COLO668 (cell line): ENCODE data around the gene ILDR1.
"Not testable (repeated sequence)": the region's sequence is repeated elsewhere in the genome, so short reads cannot be mapped to it uniquely, and the experiment has no call there.

Source experiments
- DNase-seq: peaks from one replicate; lab custom pipeline; 2025; ENCODE audit not compliant: unreplicated experiment; lab: John Stamatoyannopoulos, UW

Gene ILDR1

DNA sequence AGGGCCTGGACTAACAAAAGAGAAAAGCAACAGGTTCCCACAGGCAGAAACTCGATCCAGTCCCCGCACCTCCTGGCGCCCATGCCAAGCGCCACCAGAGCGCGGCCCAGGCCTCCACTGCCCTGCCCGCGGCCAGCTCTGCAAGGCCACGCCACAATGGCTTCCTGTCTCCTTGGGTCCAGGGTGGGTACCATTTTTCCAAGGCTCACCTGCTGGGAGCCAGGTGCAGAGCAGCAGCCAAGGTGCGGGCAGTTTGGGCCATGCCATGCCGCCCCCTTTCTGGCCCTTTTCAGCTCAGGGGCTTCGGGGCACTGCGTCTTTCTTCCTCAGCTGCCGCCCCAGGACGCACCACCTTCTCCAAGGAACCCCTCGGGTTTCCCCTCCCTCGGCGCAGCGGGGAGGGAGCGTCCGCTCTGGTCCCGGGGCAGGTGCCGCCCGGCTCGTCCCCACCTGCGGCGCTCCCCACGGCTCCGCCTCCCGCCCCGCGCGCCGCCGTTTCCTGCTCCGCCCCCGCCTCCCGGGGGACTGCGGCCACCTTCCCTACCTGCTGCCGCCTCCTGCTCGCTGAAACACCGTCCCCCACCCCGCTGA, at the start of gene ILDR1:
Gene ILDR1 (minus strand): TSS at position 437 of the 591 bp plus-strand sequence. CDS start 170 bp downstream, at position 267.
- DNase-seq, result peak; percentile 87

- DNase-seq, result no peak
These were observed 45.7 kb upstream of the ILDR1 start for GRCh38 chr3:122067588-122068240.

GRCh38 chr3:122067214-122067550, 45.1 kb upstream of the ILDR1 start:
- no peak for DNase-seq

DNA sequence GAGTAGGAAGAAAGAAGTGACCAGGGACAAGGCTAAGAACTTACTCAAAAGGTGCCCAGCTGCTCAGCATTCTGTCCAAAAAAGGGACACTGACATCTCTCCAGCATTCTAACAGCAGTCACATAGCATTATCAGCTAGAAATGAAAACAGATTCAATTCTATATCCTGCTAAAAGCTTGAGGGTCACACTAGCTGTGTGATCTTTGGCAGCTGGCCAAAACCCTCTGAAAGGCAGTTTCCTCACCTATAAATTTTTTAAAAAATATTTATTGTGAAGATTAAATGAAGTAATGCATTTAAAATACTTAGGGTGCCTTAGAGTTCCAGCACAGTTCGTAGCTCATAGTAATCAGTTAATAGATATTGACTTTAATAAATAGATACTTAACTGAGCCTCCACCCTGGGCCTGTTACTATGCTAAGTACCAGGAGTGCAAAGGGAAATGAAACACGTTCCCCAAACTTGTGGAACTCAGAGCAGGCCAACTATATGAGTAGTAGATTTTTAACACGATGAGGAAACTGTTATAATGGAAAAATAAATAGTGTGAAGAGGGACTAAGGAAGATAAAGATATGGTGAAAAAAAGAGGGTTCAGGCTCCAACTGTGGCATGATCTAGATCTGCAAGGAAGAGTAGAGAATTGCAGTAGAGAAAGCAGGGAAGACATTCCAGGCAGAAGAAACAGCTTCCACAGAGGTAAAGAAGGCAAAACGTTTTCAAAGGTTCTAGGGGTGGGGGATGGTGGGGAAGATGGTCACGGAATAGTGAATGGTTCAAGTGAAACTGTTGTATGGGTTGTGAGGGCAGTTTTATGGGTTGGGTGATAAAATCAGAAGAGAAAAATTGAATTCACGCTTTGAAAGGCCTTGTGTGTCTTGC, 44.5 kb upstream of the ILDR1 start:
- DNase-seq, result no peak

DNA sequence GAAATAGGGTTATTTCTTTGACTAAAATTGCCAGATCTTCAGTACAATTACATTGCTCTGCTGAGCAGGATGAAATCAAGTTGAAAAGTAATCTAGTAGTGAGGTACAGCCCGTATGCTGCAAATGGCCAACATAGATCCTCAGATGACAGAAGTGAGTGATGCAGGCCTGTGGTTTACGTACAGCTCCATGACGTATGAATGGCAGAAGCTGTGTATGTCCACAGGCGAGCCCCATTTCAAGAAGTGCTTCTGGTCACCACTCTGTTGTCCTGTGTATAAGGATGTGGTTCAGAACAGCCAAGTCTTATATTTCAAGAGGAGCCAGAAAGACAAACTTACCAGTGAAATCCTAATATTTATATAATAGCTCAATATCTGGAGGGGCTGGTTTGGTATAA, 42.3 kb upstream of the ILDR1 start:
- no peak for DNase-seq

GRCh38 chr3:122063908-122064307, 41.9 kb upstream of the ILDR1 start:
- no peak for DNase-seq

GRCh38 chr3:122060040-122060698, 38.1 kb upstream of the ILDR1 start:
- no peak for DNase-seq

DNA sequence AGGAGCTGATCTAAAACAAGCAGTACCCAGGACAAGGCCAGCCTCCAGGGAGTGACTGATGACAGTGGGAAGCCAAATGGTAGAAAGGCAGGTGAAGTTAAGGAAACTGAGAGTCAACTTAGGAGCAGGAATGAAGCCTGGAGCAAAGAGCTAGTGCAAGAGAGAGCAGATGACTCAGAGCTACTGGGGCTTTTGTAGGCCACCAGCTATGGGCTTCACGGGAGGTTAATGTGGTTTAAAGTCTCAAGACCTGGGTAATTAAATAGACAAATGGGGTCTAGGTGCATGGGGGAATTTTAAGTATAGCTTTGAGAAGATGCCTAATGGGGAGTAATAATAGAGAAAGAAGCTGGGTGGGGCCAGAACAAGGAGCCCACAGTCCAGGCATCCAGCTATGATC, 36.2 kb upstream of the ILDR1 start:
- no peak for DNase-seq

GRCh38 chr3:122057671-122058070, 35.6 kb upstream of the ILDR1 start:
- DNase-seq, result no peak

- no peak for DNase-seq
These were observed 33.2 kb upstream of the ILDR1 start, which contains the start of gene CD86 for GRCh38 chr3:122055215-122055614. TSS of gene CD86 (plus strand) at chr3:122055362. CDS start at chr3:122055490, 128 bp downstream.

DNA sequence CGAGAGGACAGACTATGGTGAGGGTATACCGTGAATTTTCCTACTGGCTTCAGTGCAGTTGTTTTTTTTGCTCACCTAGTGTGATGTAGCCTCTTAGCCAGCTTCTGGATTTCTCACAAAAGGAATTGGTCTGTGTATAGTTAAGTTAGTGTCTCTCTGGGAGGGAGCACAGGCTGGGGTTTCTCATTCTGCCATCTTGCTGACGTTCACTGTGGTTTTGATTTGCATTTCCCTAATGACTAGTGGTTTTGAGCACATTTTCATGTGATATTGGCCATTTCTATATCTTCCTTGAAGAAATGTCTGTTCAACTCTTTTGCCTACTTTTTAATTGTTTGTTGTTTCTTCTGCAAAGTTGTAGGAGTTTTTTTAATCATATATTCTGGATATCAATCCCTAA, 30.9 kb upstream of the ILDR1 start:
- DNase-seq, result no peak

DNA sequence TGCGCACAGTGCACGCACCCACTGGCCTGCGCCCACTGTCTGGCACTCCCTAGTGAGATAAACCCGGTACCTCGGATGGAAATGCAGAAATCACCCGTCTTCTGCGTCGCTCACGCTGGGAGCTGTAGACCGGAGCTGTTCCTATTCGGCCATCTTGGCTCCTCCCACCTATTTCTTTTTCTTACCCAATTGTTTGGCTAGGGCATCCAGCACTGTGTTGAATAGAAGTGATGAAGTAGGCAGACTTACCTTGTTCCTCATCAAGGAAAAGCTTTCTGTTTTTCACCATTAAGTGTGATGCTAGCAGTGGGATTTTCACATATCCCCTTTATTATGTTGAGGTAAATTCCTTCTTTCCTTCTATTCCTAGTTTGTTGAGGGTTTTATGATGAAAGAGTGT, 25.7 kb upstream of the ILDR1 start:
- not testable (repeated sequence) for DNase-seq

DNA sequence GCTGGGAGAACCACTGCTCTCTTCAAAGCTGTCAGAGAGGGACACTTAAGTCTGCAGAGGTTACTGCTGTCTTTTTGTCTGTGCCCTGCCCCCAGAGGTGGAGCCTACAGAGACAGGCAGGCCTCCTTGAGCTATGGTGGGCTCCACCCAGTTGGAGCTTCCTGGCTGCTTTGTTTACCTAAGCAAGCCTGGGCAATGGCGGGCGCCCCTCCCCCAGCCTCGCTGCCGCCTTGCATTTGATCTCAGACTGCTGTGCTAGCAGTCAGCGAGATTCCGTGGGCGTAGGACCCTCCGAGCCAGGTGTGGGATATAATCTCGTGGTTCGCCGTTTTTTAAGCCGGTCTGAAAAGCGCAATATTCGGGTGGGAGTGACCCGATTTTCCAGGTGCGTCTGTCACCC, 25.2 kb upstream of the ILDR1 start:
- DNase-seq, result not testable (repeated sequence)

- no peak for DNase-seq
These were observed 11.0 kb upstream of the ILDR1 start for GRCh38 chr3:122033023-122033422.

- DNase-seq, result no peak
These were observed 10.5 kb upstream of the ILDR1 start for GRCh38 chr3:122032531-122032930.

- DNase-seq, result no peak
These were observed 9.0 kb upstream of the ILDR1 start for GRCh38 chr3:122031123-122031468.

DNA sequence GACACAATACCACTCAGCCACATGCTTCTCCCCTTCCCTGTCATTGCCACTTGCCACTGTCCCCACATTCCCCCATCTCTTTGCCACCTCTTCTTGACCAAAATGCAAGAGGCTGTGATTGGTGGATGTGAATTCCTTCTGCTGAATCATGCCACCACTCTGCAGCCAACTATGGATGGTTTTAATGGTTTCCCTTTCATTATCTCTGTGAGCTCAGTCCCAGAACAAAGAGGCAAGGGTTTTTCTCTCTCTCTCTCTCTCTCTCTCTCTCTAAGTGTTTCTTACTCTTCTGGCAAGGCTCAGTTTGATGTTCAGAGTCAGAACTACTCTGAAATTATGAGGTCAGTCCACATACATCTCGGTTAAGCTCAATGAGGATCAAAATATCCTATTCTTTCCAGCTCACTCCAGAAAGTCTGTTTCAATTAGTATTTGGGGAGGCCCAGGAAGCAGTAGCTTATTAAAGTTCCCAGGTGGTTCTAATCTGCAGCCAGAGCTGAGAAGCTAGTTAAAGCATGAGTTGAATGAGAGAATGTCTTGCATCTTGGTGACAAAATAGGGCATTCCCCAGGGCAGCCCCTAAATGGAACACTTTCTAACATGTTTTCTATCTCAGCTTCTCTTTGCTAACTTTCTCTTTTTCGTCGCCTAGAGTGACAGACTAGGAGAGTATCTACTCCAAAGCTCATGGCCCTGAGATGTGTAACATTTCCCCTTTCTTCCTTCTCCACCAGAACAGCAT, 8.5 kb upstream of the ILDR1 start:
- no peak for DNase-seq

DNA sequence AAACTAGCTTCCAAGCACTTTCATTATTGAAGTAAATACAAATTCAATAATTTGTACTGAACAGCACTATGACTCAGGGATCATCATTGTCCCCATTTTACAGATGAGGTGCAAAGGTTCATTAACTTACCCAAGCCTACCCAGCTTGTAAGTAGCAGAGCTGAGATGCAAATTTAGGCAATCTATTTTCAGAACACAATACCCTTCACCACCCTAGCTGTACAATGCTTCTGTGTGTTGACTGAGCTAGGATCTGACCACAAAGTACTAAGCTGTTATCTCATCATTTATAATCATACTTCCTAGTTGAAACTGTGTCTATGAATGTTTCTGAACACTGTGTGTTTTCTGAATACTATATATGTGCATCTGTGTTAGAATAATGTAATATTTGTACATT, 3.2 kb upstream of the ILDR1 start:
- no peak for DNase-seq

- DNase-seq, result no peak
These were observed 2.8 kb upstream of the ILDR1 start for GRCh38 chr3:122024800-122025199.

GRCh38 chr3:122023335-122023910, 1.4 kb upstream of the ILDR1 start:
- no peak for DNase-seq

DNA sequence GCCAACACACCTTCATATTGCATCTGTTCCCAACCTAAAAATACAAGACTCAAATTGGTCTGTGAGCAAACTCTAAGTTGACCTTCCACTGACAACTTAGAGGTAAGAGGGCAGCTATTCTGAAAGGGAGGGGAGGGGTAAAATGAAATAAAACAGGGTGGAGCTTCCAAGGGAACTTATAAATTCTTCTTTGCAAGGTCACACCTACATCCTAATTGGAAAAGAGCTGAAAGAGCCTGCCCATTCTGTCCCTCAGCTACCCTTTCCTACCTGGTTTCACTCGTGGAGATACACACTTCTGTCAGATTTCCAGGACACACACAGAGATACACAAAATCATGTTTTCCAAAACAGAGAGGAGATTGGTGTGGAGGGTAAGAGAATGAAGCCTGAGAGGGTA, 1.0 kb downstream of the ILDR1 start:
- DNase-seq, result no peak
